Right ventricle myocardium superior (tissue), 1 donor: ENCODE measurements around the gene THSD7A. TPM values are rescaled to one million over a fixed set of nuclear protein-coding genes. Genes with fewer than 3 reads are reported as not detected.

Experiments used
- ATAC-seq: fragments of 200-7000 bp; cut with Tn5 transposase; one replicate; pipeline ENCODE4 v1.9.1; 2020; ENCODE audit warnings: mild to moderate bottlenecking; ENCODE audit not compliant: poor library complexity
- DNase-seq: peaks from one replicate; pipeline ENCODE4 v3.0.0-alpha.2; 2020
- intact Hi-C: fragments of 100-400 bp; cut with DNase I; formaldehyde crosslinking; loops from one replicate; pipeline ENCODE4 v1.11.2; 2022
- total RNA-seq: library from RNA; stranded (reverse); fragmentation: NEBNext Ultra II Directional; extraction: Animal tissue kit (Norgen Biotek cat#: 25700); gene quantifications from one replicate; pipeline ENCODE4 v1.2.1, GENCODE V29; 2021
- donor health status: DM: no; HTN: yes; CAD: no; lungs with severe emphysema.

THSD7A gene
- total RNA-seq, 1 donor from 2014 or later: 0.70 TPM

DNA sequence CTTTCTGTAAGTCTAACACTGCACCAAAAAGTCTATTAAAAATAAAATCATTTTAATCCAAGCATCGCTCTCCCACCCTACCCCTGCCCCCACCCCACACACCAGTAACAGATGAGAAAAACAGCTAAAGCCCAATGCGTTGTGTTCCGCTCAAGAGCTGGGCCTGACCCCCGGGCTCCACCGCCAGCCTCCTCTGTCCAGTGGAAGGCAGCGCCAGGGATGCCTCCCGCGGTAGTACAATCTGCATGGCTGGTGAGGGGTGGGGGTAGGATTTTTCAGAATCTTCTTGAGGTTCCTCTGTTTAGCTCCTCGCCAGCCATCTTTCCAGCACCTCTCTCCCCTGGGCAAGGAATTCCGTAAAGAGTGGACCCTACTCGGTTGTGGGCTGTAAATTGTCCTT lies 12.1 kb downstream of the THSD7A start:
- DNase-seq (no peak), ATAC-seq (no peak)
- intact Hi-C loops: no loop called here

DNA sequence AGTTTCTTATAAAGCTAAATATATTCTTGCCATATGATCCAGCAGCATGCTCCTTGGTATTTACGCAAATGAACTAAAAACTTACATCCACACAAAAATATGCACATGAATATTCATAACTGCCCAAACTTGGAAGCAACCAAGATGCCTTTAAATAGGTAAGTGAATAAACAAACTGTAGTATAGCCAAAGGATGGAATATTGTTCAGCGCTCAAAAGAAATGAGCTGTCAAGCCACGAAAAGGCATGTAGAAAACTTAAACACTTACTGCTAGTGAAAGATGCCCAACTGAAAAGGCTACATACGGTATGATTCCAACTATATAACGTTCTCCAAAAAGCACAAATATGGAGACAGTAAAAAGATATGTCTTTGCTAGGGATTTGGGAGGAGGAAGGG lies 12.7 kb downstream of the THSD7A start:
- intact Hi-C loops: no loop called here
- no peak for ATAC-seq
- DNase-seq: no peak

DNA sequence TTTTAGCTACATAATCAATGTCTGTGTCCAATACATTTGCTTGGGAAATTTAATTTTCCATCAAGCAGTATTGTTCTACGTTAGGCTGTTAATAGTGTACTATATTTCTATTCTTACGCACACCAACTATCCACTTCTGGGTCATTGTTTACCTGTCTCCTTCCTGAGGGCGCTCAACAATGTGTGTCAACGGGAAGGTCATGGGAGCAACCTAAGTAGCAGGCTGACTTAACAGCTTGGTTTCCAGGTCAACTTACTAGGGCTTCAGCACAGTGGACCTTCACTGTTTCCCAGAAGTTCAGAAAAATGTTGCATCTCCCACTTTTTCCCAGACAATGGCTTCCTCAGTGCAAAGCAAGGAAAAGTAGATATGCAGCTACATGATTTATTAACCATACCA lies 13.7 kb downstream of the THSD7A start:
- ATAC-seq: no peak
- intact Hi-C loops: no loop called here
- no peak for DNase-seq

DNA sequence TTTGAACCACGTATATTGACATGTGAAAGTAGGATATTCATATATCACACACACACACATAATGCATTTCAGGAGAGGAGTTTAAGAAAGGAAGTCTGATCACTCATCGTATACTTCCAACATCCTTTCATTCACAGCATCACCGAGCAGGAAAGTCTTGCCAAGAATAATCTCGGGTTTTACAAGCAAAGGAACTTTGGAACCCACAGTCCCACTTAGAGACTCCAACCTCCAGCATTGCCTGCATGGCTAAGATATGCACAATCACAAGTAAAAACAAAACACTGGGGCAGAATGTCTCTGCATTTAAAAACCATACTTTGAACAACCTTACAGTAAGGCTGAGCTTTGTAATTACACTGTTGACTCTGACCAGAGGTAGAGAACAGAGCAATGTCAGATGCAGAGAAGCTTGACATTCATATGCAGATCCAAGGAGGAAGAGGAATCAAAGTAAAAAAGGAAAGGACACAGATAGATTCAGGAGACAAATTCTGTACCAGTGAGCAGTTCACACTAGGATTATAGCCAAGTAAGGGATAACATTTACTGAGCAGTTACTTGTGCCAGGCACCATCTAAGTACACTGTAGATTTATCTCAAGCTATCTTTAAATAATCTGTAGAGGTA lies 14.8 kb downstream of the THSD7A start:
- no peak for ATAC-seq
- intact Hi-C loops: no loop called here
- no peak for DNase-seq

DNA sequence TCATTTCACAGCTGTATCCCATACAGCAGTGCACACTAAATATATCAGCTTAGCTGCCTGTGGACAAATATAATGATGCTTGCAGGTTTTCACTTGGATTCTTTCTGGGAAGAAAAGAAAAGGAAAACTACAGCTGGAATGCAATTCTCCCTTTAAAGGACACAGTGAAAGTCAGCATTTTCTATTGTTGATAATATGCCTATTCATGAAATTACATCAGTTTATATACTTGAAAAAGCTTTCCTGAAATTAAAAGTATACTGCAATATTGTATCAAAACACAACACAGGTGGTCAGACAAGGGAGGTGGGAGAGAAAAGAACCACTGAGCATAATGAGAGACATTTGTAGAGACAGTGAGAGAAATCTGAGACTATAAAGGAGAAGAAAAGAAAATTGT lies 20.3 kb downstream of the THSD7A start:
- intact Hi-C loops: no loop called here
- no peak for DNase-seq
- no peak for ATAC-seq

DNA sequence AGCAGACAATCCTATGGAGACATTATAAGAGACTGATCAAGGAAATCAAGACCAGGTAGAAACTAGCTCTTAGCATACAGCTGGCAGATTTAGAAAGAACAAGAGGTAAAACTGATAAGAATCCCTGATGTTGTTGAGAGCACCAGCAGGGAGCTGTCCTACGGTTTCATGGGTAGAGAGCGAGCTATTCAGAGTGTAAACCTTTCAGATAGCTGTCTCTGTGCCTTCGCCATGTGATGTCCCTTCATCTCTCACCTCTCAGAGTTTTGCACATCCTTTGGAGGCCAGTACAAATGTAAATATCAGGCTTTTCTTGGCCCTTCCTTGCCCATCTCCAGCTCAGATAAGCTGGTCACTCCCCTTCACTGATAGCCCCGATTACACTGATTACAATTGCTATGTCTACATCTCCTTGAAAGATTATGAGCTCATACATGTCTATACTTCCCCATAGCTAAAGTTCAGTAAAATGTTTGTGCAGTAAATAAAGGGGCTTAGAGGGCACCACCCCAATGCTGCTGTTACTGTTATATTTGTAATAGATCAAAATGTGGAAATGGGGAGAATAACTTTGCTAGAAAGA lies 21.9 kb downstream of the THSD7A start:
- no peak for ATAC-seq
- intact Hi-C loops: no loop called here
- DNase-seq: no peak

DNA sequence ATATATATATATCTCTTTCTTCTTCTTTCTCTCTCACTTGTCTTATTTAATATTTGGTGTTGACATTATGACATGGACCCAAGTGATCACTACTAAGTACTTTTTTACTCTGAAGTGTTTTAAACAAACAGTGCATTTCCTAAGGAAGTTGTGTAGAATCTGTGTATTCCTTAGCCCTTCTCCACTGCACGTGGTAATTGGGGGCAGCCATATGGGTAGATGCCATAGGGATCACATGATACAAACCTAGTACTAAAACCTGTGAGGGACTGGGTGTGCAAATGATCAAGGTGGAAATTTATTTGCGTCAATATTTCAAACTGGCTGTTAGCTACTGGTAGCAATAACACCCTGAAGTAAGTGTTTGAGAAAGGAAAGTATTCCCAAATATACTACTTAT lies 25.0 kb downstream of the THSD7A start:
- ATAC-seq: no peak
- intact Hi-C loops: no loop called here
- no peak for DNase-seq

DNA sequence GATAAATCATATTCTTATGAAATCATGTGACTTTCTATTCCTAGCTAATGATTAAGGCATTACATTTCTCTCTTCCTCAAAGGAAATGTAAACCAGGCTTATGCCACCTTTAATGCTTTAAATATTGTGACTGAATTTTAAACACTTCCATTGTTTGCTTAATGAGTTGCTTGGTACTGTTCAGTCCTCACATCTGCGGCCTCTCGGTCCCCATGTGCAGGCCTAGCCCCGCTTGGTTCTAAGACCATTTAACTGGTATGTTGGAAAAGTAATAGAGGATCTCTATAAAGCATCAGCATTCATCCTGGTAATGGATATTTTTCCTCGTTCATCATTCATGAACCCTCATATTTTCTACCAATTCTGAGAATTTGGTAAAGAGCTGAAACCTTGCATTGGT lies 27.4 kb downstream of the THSD7A start:
- ATAC-seq: no peak
- no peak for DNase-seq
- intact Hi-C loops: no loop called here

DNA sequence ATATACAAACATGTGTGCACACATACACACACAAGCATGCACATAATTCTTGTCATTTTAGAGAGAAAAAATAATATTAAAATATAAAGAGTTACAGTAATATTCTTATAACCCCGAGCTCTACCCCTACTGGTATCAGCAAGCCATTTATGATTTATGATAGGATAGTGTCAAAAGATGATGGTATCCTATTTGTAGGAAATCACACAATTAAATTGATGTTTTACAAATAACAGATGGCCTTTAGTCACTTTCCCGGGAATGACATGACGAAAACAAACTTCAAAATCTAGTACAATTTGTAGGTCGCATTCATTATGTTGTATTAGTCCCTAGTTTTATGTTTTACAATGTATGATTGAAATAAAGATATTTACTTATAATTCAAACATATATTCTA lies 36.8 kb downstream of the THSD7A start:
- ATAC-seq: no peak
- intact Hi-C loops: no loop called here
- no peak for DNase-seq

DNA sequence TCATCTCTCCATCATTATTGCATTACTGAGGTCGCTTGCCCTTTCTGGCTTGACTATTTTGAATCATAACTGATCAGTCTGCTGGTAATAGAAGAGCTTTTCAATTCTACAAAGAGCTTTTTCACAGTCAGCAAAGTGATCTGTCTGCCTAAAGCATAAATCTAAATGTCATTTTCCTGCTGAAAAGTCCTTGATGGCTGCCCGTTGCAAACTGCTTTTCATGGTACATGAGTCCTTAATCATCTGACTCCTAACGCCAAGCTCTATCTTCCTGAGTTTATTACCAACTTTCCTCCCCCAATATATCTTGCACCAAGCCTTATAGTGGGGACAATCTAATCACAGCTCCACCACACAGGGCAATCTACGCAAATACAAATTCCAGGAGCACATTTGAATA lies 39.8 kb downstream of the THSD7A start:
- ATAC-seq (no peak), DNase-seq (no peak)
- intact Hi-C loops: no loop called here

DNA sequence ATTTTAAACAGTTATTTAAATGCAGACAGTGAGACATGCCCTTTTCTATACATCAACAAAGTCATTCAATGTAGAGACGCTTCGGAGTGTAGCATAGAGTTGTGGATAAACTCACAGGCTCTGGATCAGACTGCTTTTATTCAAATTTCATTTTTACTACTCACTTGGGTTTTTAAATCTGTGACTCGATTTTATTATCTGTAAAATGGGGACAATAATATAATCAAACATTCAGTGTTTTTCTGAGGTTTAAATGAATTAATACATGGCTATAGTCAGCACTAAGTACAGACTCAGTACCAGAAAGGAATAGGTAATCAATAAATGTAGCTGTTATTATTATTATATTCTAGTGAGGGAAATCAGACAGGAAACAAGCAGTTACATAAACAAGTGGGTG lies 43.4 kb downstream of the THSD7A start:
- no peak for ATAC-seq
- DNase-seq: no peak
- intact Hi-C loops: no loop called here

DNA sequence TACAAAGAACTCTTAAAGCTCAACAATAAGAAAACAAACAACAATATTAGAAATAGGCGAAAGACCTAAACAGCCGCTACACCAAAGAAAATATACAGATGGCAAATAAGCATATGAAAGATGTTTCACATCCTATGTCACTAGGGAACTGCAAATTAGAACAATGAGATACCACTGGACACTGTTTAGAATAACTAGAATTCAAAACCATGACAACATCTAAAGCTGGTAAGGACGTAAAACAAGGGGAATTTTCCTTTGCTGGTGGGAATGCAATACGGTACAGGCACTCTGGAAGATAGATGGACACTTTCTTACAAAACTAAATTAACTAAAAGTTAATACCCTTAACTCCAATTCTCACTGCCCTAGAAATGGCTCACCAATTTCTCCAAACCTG lies 44.5 kb downstream of the THSD7A start:
- ATAC-seq (no peak), DNase-seq (no peak)
- intact Hi-C loops: no loop called here

DNA sequence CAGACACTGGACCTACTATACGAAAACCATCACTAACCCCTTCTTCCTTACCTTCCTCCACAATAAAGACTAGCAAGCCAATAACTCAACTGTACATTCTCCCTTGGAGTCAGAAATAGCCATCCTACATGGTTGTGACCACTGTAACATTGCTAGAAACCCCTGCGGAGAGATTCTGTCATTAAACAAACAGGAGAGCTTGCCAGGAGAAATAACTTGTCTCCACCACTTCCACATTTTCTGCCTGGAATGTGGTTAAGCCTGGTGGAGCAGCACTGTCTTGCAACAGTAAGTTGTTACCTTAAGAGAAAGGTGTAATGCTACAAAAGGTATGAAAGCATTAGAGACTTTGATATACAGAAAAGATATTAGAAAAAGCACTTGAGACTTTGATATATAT lies 45.8 kb downstream of the THSD7A start:
- no peak for ATAC-seq
- intact Hi-C loops: no loop called here

DNA sequence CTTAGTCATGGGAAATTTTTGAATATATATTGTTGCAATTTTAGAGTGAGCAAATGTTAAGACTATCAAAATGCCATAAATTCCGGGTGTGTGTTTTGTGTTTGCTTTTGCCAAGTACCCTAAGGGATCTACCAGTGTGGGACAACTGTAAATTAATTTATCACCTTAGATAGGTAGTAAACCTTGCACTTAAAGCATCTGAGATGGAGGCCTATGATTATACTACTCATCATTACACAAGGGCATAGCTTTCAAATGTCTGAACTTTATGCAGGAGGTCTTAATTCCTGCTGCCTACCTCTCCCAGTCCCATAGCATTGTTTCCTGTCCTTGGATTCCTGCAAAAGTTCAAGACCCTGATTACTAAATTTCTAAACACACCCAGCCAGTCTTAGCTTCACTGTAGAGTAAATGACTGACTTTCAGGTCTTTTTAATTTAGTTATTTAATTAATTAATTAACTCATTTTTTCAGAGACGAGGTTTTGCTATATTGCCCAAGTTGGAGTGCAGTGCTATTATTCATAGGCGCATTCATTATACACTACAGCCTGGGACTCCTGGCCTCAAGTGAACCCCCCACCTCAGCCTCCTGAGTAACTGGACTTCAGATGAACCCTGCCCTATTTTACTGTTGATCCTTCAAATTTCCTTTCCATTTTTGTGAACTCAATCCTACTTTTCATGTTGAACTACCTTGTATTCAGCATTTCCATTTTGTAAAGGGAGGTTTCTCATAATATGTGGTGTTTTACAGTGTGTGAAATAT lies 47.0 kb downstream of the THSD7A start:
- intact Hi-C loops: no loop called here
- ATAC-seq (no peak), DNase-seq (no peak)

More for the DNA sequence above, 45.8 kb downstream of the THSD7A start:
- no peak for DNase-seq

DNA sequence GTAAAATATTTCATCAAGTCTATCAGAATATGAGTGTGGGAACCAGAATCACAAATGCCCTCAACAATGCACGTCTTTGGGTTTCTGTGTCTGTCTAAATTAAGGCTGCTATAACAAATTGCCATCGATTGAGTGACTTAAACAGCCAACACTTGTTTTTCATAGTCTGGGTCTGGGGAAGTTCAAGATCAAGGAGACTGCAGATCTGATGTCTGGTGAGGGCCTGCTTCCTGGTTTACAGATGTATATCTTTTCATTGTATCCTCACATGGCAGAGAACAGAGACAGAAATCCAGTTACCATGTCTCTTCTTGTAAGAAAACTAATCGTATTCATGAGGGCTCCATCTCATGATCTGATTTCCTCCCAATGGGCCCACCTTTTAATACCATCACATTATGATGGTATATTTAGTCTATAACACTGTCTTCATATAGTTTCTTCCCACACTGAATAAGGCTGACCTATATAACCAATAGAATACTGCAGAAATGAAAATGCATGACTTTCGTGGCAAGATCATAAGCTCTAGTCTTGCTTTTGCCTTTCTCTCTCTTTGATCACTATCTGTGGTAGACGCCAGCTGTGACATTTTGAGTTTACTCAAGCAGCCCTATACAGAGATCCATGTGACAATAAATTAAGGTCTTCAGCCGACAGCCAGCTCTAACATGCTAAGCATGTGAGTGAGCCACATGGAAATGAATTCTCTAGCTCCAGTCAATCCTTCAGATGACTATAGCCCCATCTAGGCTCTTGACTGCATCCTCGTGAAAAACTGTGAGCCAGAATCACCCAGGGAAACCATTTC lies 51.9 kb downstream of the THSD7A start:
- intact Hi-C loops: no loop called here
- DNase-seq (no peak), ATAC-seq (no peak)

DNA sequence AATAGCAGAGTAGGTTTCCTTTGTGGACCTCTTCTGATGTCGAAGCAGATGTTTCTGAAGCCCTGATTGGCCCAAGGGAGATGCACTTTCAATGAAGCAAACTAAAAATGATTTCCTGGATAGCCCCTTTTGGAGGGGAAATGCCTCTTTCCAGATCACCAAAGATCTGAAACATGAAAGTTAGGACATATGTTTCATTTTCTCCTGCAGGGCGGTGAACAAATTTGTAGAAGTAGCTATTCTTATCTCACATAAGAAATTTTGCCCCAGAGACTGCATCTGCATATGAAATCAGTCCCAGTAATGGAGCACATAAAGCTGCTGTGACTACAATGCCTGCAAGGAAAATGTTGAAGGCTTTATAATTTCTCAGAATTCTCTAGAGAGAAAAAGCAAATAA lies 56.0 kb downstream of the THSD7A start:
- ATAC-seq (no peak), DNase-seq (no peak)
- intact Hi-C loops: no loop called here

DNA sequence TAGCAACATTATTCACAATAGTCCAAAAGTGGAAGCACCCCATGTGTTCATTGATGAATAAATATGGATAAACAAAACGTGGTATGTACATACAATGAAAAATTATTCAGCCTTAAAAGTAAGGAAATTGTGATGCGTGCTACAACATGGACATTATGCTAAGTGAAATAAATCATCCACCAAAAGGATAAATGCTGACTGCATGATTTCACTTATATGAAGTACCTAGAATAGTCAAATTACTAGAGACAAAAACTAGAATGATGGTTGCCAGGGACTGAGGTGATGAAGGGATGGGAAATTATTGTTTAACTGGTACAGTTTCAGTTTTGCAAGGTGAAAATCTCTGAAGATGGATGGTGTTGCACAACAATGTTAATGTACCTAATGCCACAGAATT lies 56.6 kb downstream of the THSD7A start:
- ATAC-seq (no peak), DNase-seq (no peak)
- intact Hi-C loops: no loop called here

DNA sequence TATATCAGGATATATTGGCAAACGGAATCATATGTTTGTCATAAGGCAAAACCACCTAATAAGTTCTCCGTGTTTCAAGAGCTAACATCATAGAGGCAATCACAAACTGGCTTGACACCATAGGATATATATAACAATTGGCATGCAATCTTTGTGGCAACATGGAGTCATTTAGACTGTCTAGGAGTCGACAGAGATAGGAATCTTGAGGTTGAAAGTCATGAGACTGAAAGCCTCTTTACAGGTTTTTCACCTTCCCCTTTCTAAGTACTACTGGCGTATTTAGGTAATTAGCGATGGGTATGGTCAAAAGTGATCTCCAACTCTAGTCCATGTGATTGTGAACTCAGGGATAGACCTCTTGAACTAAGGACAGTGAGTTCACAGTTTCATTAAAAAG lies 63.7 kb downstream of the THSD7A start:
- DNase-seq (no peak), ATAC-seq (no peak)
- intact Hi-C loops: no loop called here

DNA sequence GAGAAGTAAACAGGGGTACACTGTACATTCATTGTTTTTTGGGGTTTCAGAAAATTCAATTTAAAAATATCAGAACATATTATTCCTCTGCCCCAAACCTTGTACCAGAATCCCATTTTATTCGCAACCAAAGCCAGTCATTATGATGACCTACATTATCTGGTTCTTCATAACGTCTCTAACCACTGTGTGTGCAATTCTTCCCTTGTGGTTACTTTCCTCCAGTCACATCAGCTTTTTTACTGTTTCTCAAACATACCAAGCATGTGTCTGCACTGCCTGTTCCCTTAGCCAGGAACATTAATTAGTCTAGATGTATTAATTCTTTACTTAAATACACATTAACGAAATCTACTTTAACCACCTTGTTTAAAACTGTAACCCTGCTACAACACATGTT lies 64.8 kb downstream of the THSD7A start:
- intact Hi-C loops: no loop called here
- DNase-seq (no peak), ATAC-seq (no peak)

DNA sequence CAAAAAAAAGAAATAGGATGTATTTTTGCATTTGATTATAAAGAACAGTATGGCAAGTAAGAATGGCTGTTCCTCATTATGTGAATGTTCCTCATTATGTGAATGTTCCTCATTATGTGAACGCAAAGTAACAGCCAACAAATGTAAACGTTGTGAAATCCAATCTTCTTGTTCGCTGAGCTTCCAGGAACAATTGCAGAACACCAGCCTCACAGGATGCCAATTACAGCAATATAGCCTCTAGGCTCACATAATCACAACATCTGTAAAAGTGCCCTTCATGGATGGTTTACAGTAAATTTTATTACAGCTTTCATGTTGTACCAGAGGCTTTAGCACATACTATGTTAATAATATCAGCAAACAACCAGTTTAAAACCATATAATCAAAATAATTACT lies 71.6 kb downstream of the THSD7A start:
- DNase-seq: no peak
- intact Hi-C loops: no loop called here
- ATAC-seq: no peak
